ENCODE data around the gene VPS33B. TPM values are rescaled to one million over a fixed set of nuclear protein-coding genes. Genes with fewer than 3 reads are reported as not detected.

VPS33B gene
- total RNA-seq, 5 donors from 2014 or later (not counting 1 experiment from before 2014, with no cell fraction given): 19.3 to 29.8 (median 26.0) TPM

DNA sequence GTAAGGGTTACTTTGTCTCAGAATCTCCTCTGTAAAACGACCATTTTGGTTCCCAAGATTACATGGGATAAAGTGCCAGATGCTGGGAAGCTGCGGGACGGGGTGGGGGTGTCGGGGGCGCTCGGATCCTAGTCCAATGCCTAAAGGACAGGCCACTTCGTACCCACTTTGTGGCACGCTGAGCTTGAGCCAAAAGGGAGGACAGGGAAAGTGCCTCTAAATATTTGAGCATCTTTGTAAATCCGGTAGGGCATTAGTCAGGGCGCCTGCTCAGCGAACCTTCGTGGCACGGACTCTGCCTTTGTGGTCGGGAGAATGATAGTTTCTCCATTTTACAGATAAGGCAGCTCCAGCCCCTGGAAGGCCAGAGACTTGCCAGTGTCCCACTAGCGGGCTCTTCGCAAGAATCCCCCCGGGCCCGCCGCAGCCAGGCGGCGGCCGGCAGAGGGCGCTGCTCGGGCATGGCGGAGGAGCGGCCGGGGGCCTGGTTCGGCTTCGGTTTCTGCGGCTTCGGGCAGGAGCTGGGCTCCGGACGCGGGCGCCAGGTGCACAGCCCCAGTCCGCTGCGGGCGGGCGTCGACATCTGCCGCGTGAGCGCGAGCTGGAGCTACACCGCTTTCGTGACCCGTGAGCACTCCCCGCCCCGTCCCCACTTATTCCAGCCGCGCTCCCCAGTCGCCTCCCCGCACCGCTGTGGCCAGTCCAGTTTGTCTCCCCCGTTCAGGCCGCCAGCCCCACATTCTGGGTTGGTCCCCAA is 65.9 kb downstream of the VPS33B start:
- Histone ChIP-seq H3K9me3 (no peaks in the 10 kb centered on the region), H3K4me1 (ENCODE audit: control insufficient read depth in 1 of 2, extremely low read depth in 1 of 2, insufficient read depth in 2 of 2, low read length in 2 of 2) (peaks cover 11 to 27% of the 10 kb centered on the region in 2 experiments), H3K27ac (ENCODE audit: low read length) (no peak overlapping the region), H3K4me3 (ENCODE audit: control insufficient read depth in 1 of 2, extremely low read depth in 1 of 2, low read length in 1 of 2) (peak overlapping the region in 1 of 2 donors; percentile 12), H3K36me3 (ENCODE audit: control insufficient read depth in 2 of 2, extremely low read depth in 1 of 2, insufficient read depth in 1 of 2, low read length in 1 of 2) (peaks cover 8 to 33% of the 10 kb centered on the region in 2 donors), H3K27me3 (replicated peaks in 1 of 2; ENCODE audit: control insufficient read depth in 2 of 2, extremely low read depth in 1 of 2, insufficient read depth in 2 of 2, low read length in 1 of 2) (no peaks in the 10 kb centered on the region)
- peak overlapping the region; percentile 77 to 86 (median 85) for H3K4me3 Mint-ChIP-seq
- H3K9me3 Mint-ChIP-seq: no peaks in the 10 kb centered on the region
- WGBS (ENCODE audit: insufficient coverage): 32% methylated on average over 53 of the region's 56 CpGs
- peaks cover 0 to 20% (median 16%) of the 10 kb centered on the region in 3 donors for H3K4me1 Mint-ChIP-seq
- no peaks in the 10 kb centered on the region for H3K27me3 Mint-ChIP-seq
- no peak overlapping the region for H3K27ac Mint-ChIP-seq
- peaks cover 25% of the 10 kb centered on the region for H3K36me3 Mint-ChIP-seq
- ATAC-seq (replicated peaks in 1 of 4) (no peak), DNase-seq (peak in 31 of 35 experiments; percentile 24 to 74 (median 47))
- ChIA-PET CTCF (interaction anchor here (0.6 to 3.9 kb wide), 24 partner anchors 7 to 1124 kb away, joined by 3 to 27 read pairs (median 5); partner anchors contain the start of genes HDDC3 (in 2 of the 2) and UNC45A (in 1 of the 2)), POLR2A (interaction anchor here (0.6 to 0.9 kb wide), 3 partner anchors 21 to 270 kb away, joined by 3 read pairs; partner anchors contain the start of gene UNC45A (in 1 of the 2))

DNA sequence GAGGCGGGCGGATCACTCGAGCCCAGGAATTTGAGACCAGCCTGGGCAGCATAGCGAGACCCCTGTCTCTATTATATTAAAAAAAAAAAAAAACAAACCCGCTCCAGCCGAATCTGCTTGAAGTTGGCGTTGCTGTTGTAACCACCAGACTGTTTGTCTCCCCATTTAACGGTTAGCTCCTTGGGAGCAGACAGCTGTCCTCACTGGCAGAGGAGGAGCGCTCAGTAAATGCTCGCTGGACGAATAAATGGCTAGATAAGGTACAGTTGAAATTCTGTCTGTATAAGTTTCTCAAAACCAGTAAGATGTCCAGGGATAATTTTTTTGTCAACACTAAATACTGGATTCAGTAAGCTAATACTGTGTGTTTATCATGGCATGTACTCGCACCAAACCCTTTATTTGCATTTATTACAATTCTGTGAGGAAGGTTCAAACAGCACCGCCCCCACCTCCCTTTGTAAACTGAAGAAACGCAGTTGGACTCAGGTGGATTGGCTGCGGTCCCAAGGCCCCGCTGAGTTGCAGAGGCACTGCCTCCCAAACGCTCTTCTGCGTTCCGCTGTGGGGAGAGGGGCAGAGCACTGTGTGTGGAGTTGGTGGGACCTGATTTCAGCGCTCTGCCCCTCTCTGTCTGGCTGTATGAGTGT is 66.6 kb downstream of the VPS33B start:
- peaks cover 0 to 20% (median 16%) of the 10 kb centered on the region in 3 donors for H3K4me1 Mint-ChIP-seq
- CTCF ChIA-PET: interaction anchor here (0.6 to 3.9 kb wide), 16 partner anchors 10 to 1521 kb away, joined by 3 to 27 read pairs (median 6); partner anchors contain the start of genes HDDC3 (in 2 of the 2) and UNC45A (in 1 of the 2)
- no peaks in the 10 kb centered on the region for H3K9me3 Mint-ChIP-seq
- H3K27me3 Mint-ChIP-seq: no peaks in the 10 kb centered on the region
- POLR2A ChIA-PET: interaction anchor here in 1 of 2 donors (1.2 kb wide), 1 partner anchor 53 kb away, joined by 4 read pairs; the partner anchor contains the start of gene MAN2A2
- peak overlapping the region; percentile 77 to 86 (median 85) for H3K4me3 Mint-ChIP-seq
- H3K27ac Mint-ChIP-seq: peak overlapping the region in 1 of 2 donors; percentile 22
- 65% methylated on average over 10 of the region's 20 CpGs for WGBS (ENCODE audit: insufficient coverage)
- Histone ChIP-seq H3K27ac (ENCODE audit: low read length) (no peak overlapping the region), H3K36me3 (ENCODE audit: control insufficient read depth in 2 of 2, extremely low read depth in 1 of 2, insufficient read depth in 1 of 2, low read length in 1 of 2) (peaks cover 10 to 30% of the 10 kb centered on the region in 2 donors), H3K4me1 (ENCODE audit: control insufficient read depth in 1 of 2, extremely low read depth in 1 of 2, insufficient read depth in 2 of 2, low read length in 2 of 2) (peaks cover 11 to 27% of the 10 kb centered on the region in 2 experiments), H3K9me3 (no peaks in the 10 kb centered on the region), H3K4me3 (ENCODE audit: control insufficient read depth in 1 of 2, extremely low read depth in 1 of 2, low read length in 1 of 2) (peak overlapping the region; percentile 86 to 90), H3K27me3 (replicated peaks in 1 of 2; ENCODE audit: control insufficient read depth in 2 of 2, extremely low read depth in 1 of 2, insufficient read depth in 2 of 2, low read length in 1 of 2) (no peaks in the 10 kb centered on the region)
- peaks cover 20% of the 10 kb centered on the region for H3K36me3 Mint-ChIP-seq
- ATAC-seq (replicated peaks in 1 of 4): no peak
- no peak for DNase-seq

DNA sequence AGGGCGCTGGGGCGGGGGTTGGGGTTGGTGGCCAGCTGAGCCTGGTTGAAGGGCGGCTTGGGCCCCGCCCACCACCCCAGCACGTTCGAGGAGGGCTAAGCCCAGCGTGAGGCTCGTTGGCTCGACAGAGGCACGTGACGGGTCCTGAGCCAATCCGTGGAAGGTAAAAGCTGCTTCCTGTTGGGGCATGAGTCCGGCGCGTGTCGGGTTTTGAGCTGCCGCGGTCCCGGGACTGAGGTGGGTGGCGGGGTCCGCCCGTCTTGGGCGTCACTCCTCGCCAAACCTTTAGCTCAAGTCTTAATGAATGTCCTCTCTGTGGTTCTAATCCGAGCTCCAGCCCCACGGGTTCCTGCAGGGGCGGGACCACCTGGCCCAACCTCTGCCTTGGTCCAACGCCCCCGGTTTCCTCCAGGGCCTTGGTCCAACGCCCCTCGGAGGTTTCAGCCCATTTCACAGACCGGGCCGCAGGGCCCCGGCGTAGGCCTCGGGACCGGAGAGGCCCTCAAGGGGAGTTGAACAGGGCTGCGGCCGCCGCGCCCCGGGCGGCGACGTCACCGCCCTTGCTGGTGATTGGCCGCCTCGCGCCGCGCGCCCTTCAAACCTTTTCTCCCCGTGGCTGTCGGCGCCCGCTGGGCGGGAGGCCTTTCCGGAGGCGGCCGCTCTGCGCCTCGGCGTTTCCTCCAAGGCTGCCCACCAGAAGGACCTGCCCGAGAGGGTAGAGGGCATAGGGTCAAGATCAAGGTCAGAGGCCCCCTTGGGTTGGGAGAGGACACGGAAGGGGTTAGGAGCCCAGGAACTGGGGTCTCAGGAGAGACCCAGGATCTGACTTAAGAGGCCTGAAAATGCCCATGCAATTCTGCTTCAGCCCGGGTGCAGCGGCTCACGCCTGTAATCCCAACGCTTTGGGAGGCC is 67.4 kb downstream of the VPS33B start, which contains the start of gene RCCD1:
Gene RCCD1 (plus strand): TSS at position 173 of the 912 bp plus-strand sequence. CDS start 1,851 bp downstream, outside the sequence.
- peaks cover 25% of the 10 kb centered on the region for H3K36me3 Mint-ChIP-seq
- peak; percentile 73 to 96 (median 82) for DNase-seq

DNA sequence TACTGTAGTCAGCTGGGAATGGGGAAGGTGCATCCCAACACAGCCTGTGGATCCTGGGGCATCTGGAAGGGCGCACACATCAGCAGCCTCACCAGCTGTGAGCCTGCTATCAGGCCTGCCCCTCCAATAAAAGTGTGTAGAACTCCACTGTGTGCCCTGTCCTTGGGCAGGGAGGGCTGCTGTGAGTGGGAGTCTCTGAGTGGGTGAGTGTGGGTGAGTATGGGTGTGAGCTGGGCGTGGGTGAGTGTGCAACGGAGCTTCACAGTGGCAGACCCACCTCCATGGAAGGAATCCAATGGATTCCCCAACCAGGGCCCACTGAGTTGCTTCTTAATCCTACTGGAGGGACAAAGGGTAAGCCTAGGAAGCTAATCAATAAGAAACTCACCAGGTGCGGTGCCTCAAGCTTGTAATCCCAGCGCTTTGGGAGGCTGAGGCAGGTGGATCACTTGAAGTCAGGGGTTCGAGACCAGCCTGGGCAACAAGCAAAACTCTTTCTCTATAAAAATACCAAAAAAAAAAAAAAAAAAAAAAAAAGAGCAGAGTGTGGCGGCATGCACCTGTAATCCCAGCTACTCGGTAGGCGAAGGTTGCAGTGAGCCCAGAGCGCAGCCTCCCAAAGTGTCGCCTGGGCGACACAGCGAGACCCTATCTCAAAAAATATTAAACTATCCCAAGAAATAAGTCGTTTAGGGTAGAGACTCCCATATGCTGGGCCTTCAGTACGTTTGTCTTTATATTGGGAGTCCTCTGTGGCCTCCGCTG is 68.3 kb downstream of the VPS33B start:
- DNase-seq: no peak
- peak overlapping the region; percentile 93 for H3K27ac ChIP-seq (ENCODE audit: low read length)
- Mint-ChIP-seq H3K9me3 (no peaks in the 10 kb centered on the region), H3K27ac (peak overlapping the region; percentile 81 to 93), H3K4me3 (peak overlapping the region; percentile 77 to 86 (median 85)), H3K4me1 (peaks cover 0 to 20% (median 16%) of the 10 kb centered on the region in 3 donors), H3K27me3 (no peaks in the 10 kb centered on the region), H3K36me3 (peaks cover 18% of the 10 kb centered on the region)
- peak overlapping the region; percentile 86 to 90 for H3K4me3 ChIP-seq (ENCODE audit: control insufficient read depth in 1 of 2, extremely low read depth in 1 of 2, low read length in 1 of 2)
- peaks cover 11 to 27% of the 10 kb centered on the region in 2 experiments for H3K4me1 ChIP-seq (ENCODE audit: control insufficient read depth in 1 of 2, extremely low read depth in 1 of 2, insufficient read depth in 2 of 2, low read length in 2 of 2)
- ChIA-PET POLR2A (interaction anchor here (0.7 to 1.5 kb wide), 4 partner anchors 19 to 855 kb away, joined by 3 to 9 read pairs (median 6); partner anchors contain the start of genes MAN2A2 (in 1 of the 2) and UNC45A (in 1 of the 2)), CTCF (interaction anchor here (0.6 to 3.9 kb wide), 11 partner anchors 11 to 689 kb away, joined by 3 to 27 read pairs (median 7); partner anchors contain the start of genes HDDC3 (in 2 of the 2), UNC45A (in 2 of the 2) and NGRN (in 1 of the 2))
- H3K27me3 ChIP-seq (replicated peaks in 1 of 2; ENCODE audit: control insufficient read depth in 2 of 2, extremely low read depth in 1 of 2, insufficient read depth in 2 of 2, low read length in 1 of 2): no peaks in the 10 kb centered on the region
- no peaks in the 10 kb centered on the region for H3K9me3 ChIP-seq
- H3K36me3 ChIP-seq (ENCODE audit: control insufficient read depth in 2 of 2, extremely low read depth in 1 of 2, insufficient read depth in 1 of 2, low read length in 1 of 2): peaks cover 19 to 33% of the 10 kb centered on the region in 2 donors
- ATAC-seq (replicated peaks in 1 of 4): no peak
- 90% methylated on average over 2 of the region's 16 CpGs for WGBS (ENCODE audit: insufficient coverage)

More for the DNA sequence above, 67.4 kb downstream of the VPS33B start, which contains the start of gene RCCD1:
- 2% methylated on average over 65 of the region's 69 CpGs for WGBS (ENCODE audit: insufficient coverage)
- Histone ChIP-seq H3K36me3 (ENCODE audit: control insufficient read depth in 2 of 2, extremely low read depth in 1 of 2, insufficient read depth in 1 of 2, low read length in 1 of 2) (peaks cover 13 to 25% of the 10 kb centered on the region in 2 donors), H3K27me3 (replicated peaks in 1 of 2; ENCODE audit: control insufficient read depth in 2 of 2, extremely low read depth in 1 of 2, insufficient read depth in 2 of 2, low read length in 1 of 2) (no peaks in the 10 kb centered on the region), H3K4me1 (ENCODE audit: control insufficient read depth in 1 of 2, extremely low read depth in 1 of 2, insufficient read depth in 2 of 2, low read length in 2 of 2) (peaks cover 11 to 27% of the 10 kb centered on the region in 2 experiments), H3K4me3 (ENCODE audit: control insufficient read depth in 1 of 2, extremely low read depth in 1 of 2, low read length in 1 of 2) (peak within 1 kb of the TSS; percentile 86 to 90), H3K9me3 (no peaks in the 10 kb centered on the region), H3K27ac (ENCODE audit: low read length) (peak within 1 kb of the TSS; percentile 93)
- Mint-ChIP-seq H3K4me1 (peaks cover 0 to 20% (median 16%) of the 10 kb centered on the region in 3 donors), H3K27ac (peak within 1 kb of the TSS; percentile 81 to 93), H3K9me3 (no peaks in the 10 kb centered on the region), H3K4me3 (peak within 1 kb of the TSS; percentile 77 to 86 (median 85)), H3K27me3 (no peaks in the 10 kb centered on the region)
- ChIA-PET CTCF (interaction anchor here (0.6 to 3.9 kb wide), 15 partner anchors 9 to 1520 kb away, joined by 3 to 27 read pairs (median 5); partner anchors contain the start of genes HDDC3 (in 2 of the 2), UNC45A (in 2 of the 2) and NGRN (in 1 of the 2)), POLR2A (interaction anchor here (0.6 to 1.5 kb wide), 4 partner anchors 20 to 1967 kb away, joined by 3 to 7 read pairs (median 4); partner anchors contain the start of genes MAN2A2 (in 1 of the 2) and UNC45A (in 1 of the 2))
- ATAC-seq (replicated peaks in 1 of 4): peak; percentile 96 to 98 (median 97)

Measured in T-cell (primary cell).